Measurements from ENCODE around the gene ZNF438.

GRCh38 chr10:30978843-30979242 lies 52.8 kb downstream of the ZNF438 start:
- no peak for TF ChIP-seq POLR2AphosphoS5 (IDR thresholded peaks at IDR 0.05)
- no peak for TF ChIP-seq CTCF (IDR thresholded peaks at IDR 0.05)

All from prostate gland (tissue), 2 donors.